Stimulated activated CD4-positive, alpha-beta T cell treated with anti-CD3 and anti-CD28 coated beads, Interleukin-1b, Interleukin-23, amount 100 ng/mL, for 24 hours (primary cell): ENCODE data around the gene CUX1.

Experiments used
- DNase-seq, 4 experiments: peaks; one replicate each; pipeline ENCODE4 v3.0.0-alpha.2; 2020; ENCODE audit warnings: low read depth in 4 of 4, low spot score in 1 of 4

The CUX1 gene

GRCh38 chr7:102064361-102065025 lies 247.1 kb downstream of the CUX1 start:
- DNase-seq: no peak

- DNase-seq: no peak
Observed at GRCh38 chr7:102065226-102065625, 247.8 kb downstream of the CUX1 start.

GRCh38 chr7:102066476-102066875 lies 249.1 kb downstream of the CUX1 start:
- DNase-seq: no peak

- no peak for DNase-seq
Observed at GRCh38 chr7:102068846-102069245, 251.4 kb downstream of the CUX1 start.

- DNase-seq: no peak
Observed at GRCh38 chr7:102069931-102070629, 252.7 kb downstream of the CUX1 start.

- no peak for DNase-seq
Observed at GRCh38 chr7:102072003-102072402, 254.6 kb downstream of the CUX1 start.

- DNase-seq: no peak
Observed at GRCh38 chr7:102072636-102073209, 255.3 kb downstream of the CUX1 start.

- no peak for DNase-seq
Observed at GRCh38 chr7:102073931-102074880, 256.8 kb downstream of the CUX1 start.

- DNase-seq: no peak
Observed at GRCh38 chr7:102075126-102075525, 257.7 kb downstream of the CUX1 start.

GRCh38 chr7:102075553-102076135 lies 258.2 kb downstream of the CUX1 start:
- DNase-seq: no peak

- no peak for DNase-seq
Observed at GRCh38 chr7:102077081-102077480, 259.7 kb downstream of the CUX1 start.

GRCh38 chr7:102079140-102080018 lies 262.0 kb downstream of the CUX1 start:
- no peak for DNase-seq

- DNase-seq: no peak
Observed at GRCh38 chr7:102080019-102080433, 262.6 kb downstream of the CUX1 start.

- no peak for DNase-seq
Observed at GRCh38 chr7:102080434-102081243, 263.2 kb downstream of the CUX1 start.

GRCh38 chr7:102081244-102081627 lies 263.8 kb downstream of the CUX1 start:
- DNase-seq: no peak

- no peak for DNase-seq
Observed at GRCh38 chr7:102082693-102083368, 265.4 kb downstream of the CUX1 start.

- DNase-seq: no peak
Observed at GRCh38 chr7:102085218-102085772, 267.9 kb downstream of the CUX1 start.
